Neural progenitor cell (in vitro differentiated cells): Measurements from ENCODE around the gene MPZL3. TPM values are rescaled to one million over a fixed set of nuclear protein-coding genes. Genes with fewer than 3 reads are reported as not detected.

Experiments
- DNase-seq: peaks from one replicate; pipeline ENCODE4 v3.0.0-alpha.2; 2016; ENCODE audit warnings: low spot score
- H2AFZ ChIP-seq: fragments of 200-600 bp; sonication (generic); replicated peaks from 2 replicates; pipeline ENCODE4 v1.6.1; 2016; ENCODE audit warnings: antibody characterized with exemption
- H3F3A ChIP-seq: fragments of 200-600 bp; sonication (generic); 2 replicates; pipeline ENCODE4 v1.6.1; 2016; ENCODE audit warnings: antibody characterized with exemption, low read depth
- H3K27ac ChIP-seq: fragments of 200-600 bp; sonication (generic); 2 replicates; pipeline ENCODE4 v1.5.1; 2016; ENCODE audit warnings: mild to moderate bottlenecking
- H3K27me3 ChIP-seq: fragments of 200-600 bp; sonication (generic); 2 replicates; pipeline ENCODE4 v1.6.1; 2016; ENCODE audit warnings: mild to moderate bottlenecking, moderate library complexity
- H3K36me3 ChIP-seq: fragments of 200-600 bp; sonication (generic); 2 replicates; pipeline ENCODE4 v1.5.1; 2016
- H3K4me1 ChIP-seq: fragments of 200-600 bp; sonication (generic); 2 replicates; pipeline ENCODE4 v1.6.1; 2016; ENCODE audit warnings: mixed run types
- H3K4me2 ChIP-seq: fragments of 200-600 bp; sonication (generic); 2 replicates; pipeline ENCODE4 v1.6.1; 2016
- H3K4me3 ChIP-seq: fragments of 200-600 bp; sonication (generic); 2 replicates; pipeline ENCODE4 v1.5.1; 2016
- H3K79me2 ChIP-seq: fragments of 200-600 bp; sonication (generic); 2 replicates; pipeline ENCODE4 v1.6.1; 2016; ENCODE audit warnings: low read depth
- H3K9ac ChIP-seq: fragments of 200-600 bp; sonication (generic); 2 replicates; pipeline ENCODE4 v1.6.1; 2016
- H3K9me3 ChIP-seq: fragments of 200-600 bp; sonication (generic); 2 replicates; pipeline ENCODE4 v1.5.1; 2016; ENCODE audit warnings: low read depth
- H4K20me1 ChIP-seq: fragments of 200-600 bp; sonication (generic); 2 replicates; pipeline ENCODE4 v1.6.1; 2016; ENCODE audit warnings: low read depth
- H3K27ac Mint-ChIP-seq: 3 replicates; pipeline ENCODE4 v1.8.0; 2021; ENCODE audit warnings: mixed read lengths
- H3K27me3 Mint-ChIP-seq: 2 replicates; pipeline ENCODE4 v1.8.0; 2022; ENCODE audit warnings: low read depth, mild to moderate bottlenecking, inconsistent platforms, moderate library complexity, mixed read lengths; ENCODE audit not compliant: insufficient read depth
- H3K36me3 Mint-ChIP-seq: 3 replicates; pipeline ENCODE4 v1.8.0; 2021; ENCODE audit warnings: mixed read lengths
- H3K4me1 Mint-ChIP-seq: 3 replicates; pipeline ENCODE4 v1.8.0; 2021; ENCODE audit warnings: mixed read lengths
- H3K4me3 Mint-ChIP-seq: 3 replicates; pipeline ENCODE4 v1.8.0; 2021; ENCODE audit warnings: mild to moderate bottlenecking, moderate library complexity, mixed read lengths
- H3K9me3 Mint-ChIP-seq: 3 replicates; pipeline ENCODE4 v1.8.0; 2020; ENCODE audit warnings: mixed read lengths
- CTCF ChIP-seq: fragments of 200-600 bp; sonication (generic); IDR thresholded peaks from 2 replicates; pipeline ENCODE4 v1.5.1; 2017; ENCODE audit warnings: antibody characterized with exemption, mild to moderate bottlenecking
- EZH2 ChIP-seq: fragments of 200-600 bp; sonication (generic); IDR thresholded peaks from 2 replicates; pipeline ENCODE4 v1.6.1; 2017; ENCODE audit warnings: antibody characterized with exemption, mild to moderate bottlenecking, moderate library complexity
- EZH2phosphoT487 ChIP-seq: fragments of 200-600 bp; sonication (generic); IDR thresholded peaks from 2 replicates; pipeline ENCODE4 v1.6.1; 2017; ENCODE audit warnings: antibody characterized with exemption
- total RNA-seq: library from RNA; depleted of rRNA; stranded (reverse); fragments of >200 nt; gene quantifications from 2 replicates; pipeline ENCODE4 v1.2.3, GENCODE V29; 2015; ENCODE audit warnings: low replicate concordance

Gene MPZL3
- total RNA-seq, 1 donor from 2014 or later = 5.7 TPM

GRCh38 chr11:118233377-118233776, 18.8 kb downstream of the MPZL3 start:
- Histone ChIP-seq H3K4me3 (no peak overlapping the region), H3K4me2 (no peak overlapping the region), H3K4me1 (no peaks in the 10 kb centered on the region), H3K27ac (no peak overlapping the region), H3F3A (no peaks in the 10 kb centered on the region), H3K9ac (no peak overlapping the region), H4K20me1 (no peaks in the 10 kb centered on the region), H3K27me3 (no peaks in the 10 kb centered on the region), H3K36me3 (no peaks in the 10 kb centered on the region), H3K79me2 (no peaks in the 10 kb centered on the region), H2AFZ (no peak overlapping the region), H3K9me3 (no peaks in the 10 kb centered on the region)
- no peak overlapping the region for H3K27ac Mint-ChIP-seq
- H3K9me3 Mint-ChIP-seq = no peaks in the 10 kb centered on the region
- no peaks in the 10 kb centered on the region for H3K4me1 Mint-ChIP-seq
- no peak overlapping the region for H3K4me3 Mint-ChIP-seq
- H3K27me3 Mint-ChIP-seq = no peaks in the 10 kb centered on the region
- TF ChIP-seq EZH2phosphoT487 = no peak
- TF ChIP-seq CTCF = no peak
- TF ChIP-seq EZH2 = no peak
- DNase-seq = no peak
- no peaks in the 10 kb centered on the region for H3K36me3 Mint-ChIP-seq

GRCh38 chr11:118232659-118233058, 19.5 kb downstream of the MPZL3 start:
- H3K4me3 Mint-ChIP-seq = no peak overlapping the region
- H3K4me1 Mint-ChIP-seq = no peaks in the 10 kb centered on the region
- TF ChIP-seq EZH2phosphoT487 (no peak), EZH2 (no peak), CTCF (no peak)
- no peak overlapping the region for H2AFZ ChIP-seq
- no peaks in the 10 kb centered on the region for H3K36me3 Mint-ChIP-seq
- no peak overlapping the region for H3K27ac Mint-ChIP-seq
- H3K4me3 ChIP-seq = no peak overlapping the region
- no peak overlapping the region for H3K4me2 ChIP-seq
- no peaks in the 10 kb centered on the region for H3K9me3 ChIP-seq
- H3K79me2 ChIP-seq = no peaks in the 10 kb centered on the region
- no peak overlapping the region for H3K9ac ChIP-seq
- H3K36me3 ChIP-seq = no peaks in the 10 kb centered on the region
- H3K9me3 Mint-ChIP-seq = no peaks in the 10 kb centered on the region
- H4K20me1 ChIP-seq = no peaks in the 10 kb centered on the region
- DNase-seq = no peak
- H3K27me3 ChIP-seq = no peaks in the 10 kb centered on the region
- H3F3A ChIP-seq = no peaks in the 10 kb centered on the region
- H3K27me3 Mint-ChIP-seq = no peaks in the 10 kb centered on the region
- no peak overlapping the region for H3K27ac ChIP-seq
- no peaks in the 10 kb centered on the region for H3K4me1 ChIP-seq

GRCh38 chr11:118231461-118231860, 20.7 kb downstream of the MPZL3 start:
- H3K27ac Mint-ChIP-seq = no peak overlapping the region
- no peak for DNase-seq
- TF ChIP-seq CTCF (no peak), EZH2phosphoT487 (no peak), EZH2 (no peak)
- Histone ChIP-seq H2AFZ (no peak overlapping the region), H3K27ac (no peak overlapping the region), H3K4me3 (no peak overlapping the region), H3K9ac (no peak overlapping the region), H3K9me3 (no peaks in the 10 kb centered on the region), H3K27me3 (no peaks in the 10 kb centered on the region), H3K79me2 (no peaks in the 10 kb centered on the region), H3K4me2 (no peak overlapping the region), H3K36me3 (no peaks in the 10 kb centered on the region), H3F3A (no peaks in the 10 kb centered on the region), H3K4me1 (no peaks in the 10 kb centered on the region), H4K20me1 (no peaks in the 10 kb centered on the region)
- no peaks in the 10 kb centered on the region for H3K27me3 Mint-ChIP-seq
- no peak overlapping the region for H3K4me3 Mint-ChIP-seq
- no peaks in the 10 kb centered on the region for H3K36me3 Mint-ChIP-seq
- H3K9me3 Mint-ChIP-seq = no peaks in the 10 kb centered on the region
- H3K4me1 Mint-ChIP-seq = no peaks in the 10 kb centered on the region

DNA sequence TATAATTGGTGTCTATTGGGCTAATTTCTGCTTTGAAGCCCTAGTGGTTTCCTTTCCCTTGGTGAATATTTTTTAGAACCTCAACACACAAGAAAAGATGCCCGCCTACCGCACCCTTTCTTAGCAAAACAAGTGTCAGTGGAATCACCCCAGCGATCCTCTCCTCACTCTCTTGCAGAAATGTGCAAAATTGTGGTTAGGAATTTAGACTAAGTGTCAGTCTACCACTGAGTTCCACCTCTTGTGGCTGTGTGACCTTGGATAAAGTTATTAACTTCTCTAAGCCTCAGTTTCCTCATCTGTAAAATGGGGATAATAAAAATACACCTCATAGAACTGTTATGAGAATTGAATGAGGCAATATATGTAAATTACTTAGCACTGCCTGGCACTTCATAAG, 22.1 kb downstream of the MPZL3 start:
- Mint-ChIP-seq H3K27ac (no peak overlapping the region), H3K4me1 (no peaks in the 10 kb centered on the region), H3K27me3 (no peaks in the 10 kb centered on the region), H3K4me3 (no peak overlapping the region), H3K9me3 (no peaks in the 10 kb centered on the region), H3K36me3 (no peaks in the 10 kb centered on the region)
- Histone ChIP-seq H2AFZ (no peak overlapping the region), H3K4me3 (no peak overlapping the region), H3F3A (no peaks in the 10 kb centered on the region), H4K20me1 (no peaks in the 10 kb centered on the region), H3K27ac (no peak overlapping the region), H3K9ac (no peak overlapping the region), H3K36me3 (no peaks in the 10 kb centered on the region), H3K4me2 (no peak overlapping the region), H3K4me1 (no peaks in the 10 kb centered on the region), H3K9me3 (no peaks in the 10 kb centered on the region), H3K27me3 (peaks cover 2% of the 10 kb centered on the region), H3K79me2 (no peaks in the 10 kb centered on the region)
- no peak for DNase-seq
- TF ChIP-seq CTCF (no peak), EZH2 (no peak), EZH2phosphoT487 (no peak)
